ENCODE results near the gene DLG1.

DNA sequence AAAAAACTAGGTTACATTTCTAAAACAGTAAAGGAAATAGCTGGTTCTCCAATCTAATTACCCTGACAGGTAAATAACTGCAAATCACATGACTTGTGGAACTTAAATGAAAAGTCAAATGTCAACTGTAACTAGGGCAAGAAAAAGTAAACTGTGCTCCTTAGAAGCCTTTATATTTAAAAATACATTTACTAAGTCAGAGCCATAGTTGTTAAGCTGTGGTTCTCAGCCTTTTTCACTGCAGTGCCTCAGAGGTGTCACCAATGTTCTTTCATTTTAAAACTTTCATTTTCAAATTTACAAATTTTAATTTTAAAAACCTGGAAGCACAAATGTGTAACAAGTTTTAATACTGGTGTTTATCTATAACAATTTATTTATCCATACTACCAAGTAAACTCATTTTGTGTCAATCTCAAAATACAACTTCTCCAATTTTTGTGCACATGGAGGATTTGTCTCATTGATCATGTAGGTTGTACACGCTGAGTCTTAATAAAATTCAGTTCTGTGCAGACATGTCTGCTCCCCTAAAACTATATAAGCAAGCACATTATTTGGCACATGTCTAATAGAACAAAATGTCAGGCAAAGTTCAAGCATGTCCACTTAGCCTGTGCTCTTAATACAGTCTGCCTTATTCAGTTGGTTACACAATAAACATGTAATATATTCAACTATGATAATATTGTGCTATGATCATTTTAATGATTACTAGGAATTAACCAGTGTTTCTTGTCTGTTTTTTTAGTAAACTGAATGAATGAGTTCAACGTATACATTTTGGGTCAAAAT lies 70.4 kb downstream of the DLG1 start:
- no peak for TF ChIP-seq POLR2A (IDR thresholded peaks at IDR 0.05; ENCODE audit: low read depth, low read length)
- TF ChIP-seq, protein P1, sequence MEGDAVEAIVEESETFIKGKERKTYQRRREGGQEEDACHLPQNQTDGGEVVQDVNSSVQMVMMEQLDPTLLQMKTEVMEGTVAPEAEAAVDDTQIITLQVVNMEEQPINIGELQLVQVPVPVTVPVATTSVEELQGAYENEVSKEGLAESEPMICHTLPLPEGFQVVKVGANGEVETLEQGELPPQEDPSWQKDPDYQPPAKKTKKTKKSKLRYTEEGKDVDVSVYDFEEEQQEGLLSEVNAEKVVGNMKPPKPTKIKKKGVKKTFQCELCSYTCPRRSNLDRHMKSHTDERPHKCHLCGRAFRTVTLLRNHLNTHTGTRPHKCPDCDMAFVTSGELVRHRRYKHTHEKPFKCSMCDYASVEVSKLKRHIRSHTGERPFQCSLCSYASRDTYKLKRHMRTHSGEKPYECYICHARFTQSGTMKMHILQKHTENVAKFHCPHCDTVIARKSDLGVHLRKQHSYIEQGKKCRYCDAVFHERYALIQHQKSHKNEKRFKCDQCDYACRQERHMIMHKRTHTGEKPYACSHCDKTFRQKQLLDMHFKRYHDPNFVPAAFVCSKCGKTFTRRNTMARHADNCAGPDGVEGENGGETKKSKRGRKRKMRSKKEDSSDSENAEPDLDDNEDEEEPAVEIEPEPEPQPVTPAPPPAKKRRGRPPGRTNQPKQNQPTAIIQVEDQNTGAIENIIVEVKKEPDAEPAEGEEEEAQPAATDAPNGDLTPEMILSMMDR (conservative IDR thresholded peaks at IDR 0.05; ENCODE audit: low read depth, low read length), result no peak
- no peak for TF ChIP-seq RFX5 (IDR thresholded peaks at IDR 0.05; ENCODE audit: low read depth, low read length)

Measured in IMR-90 (cell line).